GM12892 (cell line): Measurements from ENCODE around the gene TRPM5.

Source experiments
- DNase-seq: peaks from one replicate; pipeline ENCODE4 v3.0.0; 2011; ENCODE audit not compliant: insufficient read length
- FAIRE-seq: peaks from 2 replicates; lab custom pipeline; 2011; peaks lifted over from hg19 to GRCh38; lab: Jason Lieb, UNC
- POLR2A ChIP-seq: IDR thresholded peaks from 2 replicates; pipeline ENCODE4 v1.6.1; 2011; ENCODE audit warnings: low read depth, low read length, control low read depth
- POLR2AphosphoS5 ChIP-seq: IDR thresholded peaks from 2 replicates; pipeline ENCODE4 v1.6.1; 2011; ENCODE audit warnings: low read depth, low read length, control low read depth
- TAF1 ChIP-seq: IDR thresholded peaks from 2 replicates; pipeline ENCODE4 v1.6.1; 2011; ENCODE audit warnings: low read depth, mild to moderate bottlenecking, control low read depth, low read length, borderline replicate concordance

Gene TRPM5

DNA sequence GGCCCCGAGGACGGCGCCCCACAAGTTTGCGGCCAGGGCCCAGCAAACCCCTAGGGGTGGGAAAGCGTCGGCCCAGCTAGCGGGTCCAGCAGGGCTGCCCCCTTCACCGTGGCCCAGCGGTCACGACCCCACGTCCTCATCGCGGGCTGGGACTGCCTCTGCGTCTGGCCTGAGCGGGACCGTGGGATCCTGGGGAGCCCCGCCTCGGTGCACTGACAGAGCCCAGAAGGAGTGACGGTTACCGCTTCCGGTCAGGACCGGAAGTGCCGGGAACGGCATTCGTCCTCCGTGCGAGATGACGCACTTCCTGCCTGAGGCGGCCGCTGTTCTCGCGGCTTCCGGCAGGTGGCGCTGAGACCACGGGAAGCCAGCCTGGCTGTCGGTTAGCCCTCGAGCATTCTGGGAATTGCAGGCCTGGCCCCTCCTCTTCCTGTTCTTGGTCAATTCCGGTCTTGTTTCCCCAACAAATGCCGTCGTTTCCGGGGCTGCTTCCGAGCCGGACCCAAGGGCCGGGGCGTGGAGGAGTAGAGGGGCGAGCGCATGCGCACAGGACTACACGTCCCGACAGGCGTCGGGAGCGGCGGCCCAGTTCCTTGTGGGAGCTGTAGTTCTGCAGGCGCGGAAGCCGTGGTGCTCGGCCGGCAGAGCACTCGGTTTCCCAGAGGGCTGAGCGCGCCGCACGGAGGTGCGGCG is 44.1 kb downstream of the TRPM5 start, which contains the start of gene TSSC4:
Gene TSSC4 (plus strand): TSS at position 682 of the 693 bp plus-strand sequence. CDS start 1,884 bp downstream, outside the sequence.
- TF ChIP-seq TAF1 (peak; percentile 78), POLR2A (peak; percentile 90), POLR2AphosphoS5 (peak; percentile 90)
- FAIRE-seq (peak; percentile 100), DNase-seq (peak; percentile 100)

DNA sequence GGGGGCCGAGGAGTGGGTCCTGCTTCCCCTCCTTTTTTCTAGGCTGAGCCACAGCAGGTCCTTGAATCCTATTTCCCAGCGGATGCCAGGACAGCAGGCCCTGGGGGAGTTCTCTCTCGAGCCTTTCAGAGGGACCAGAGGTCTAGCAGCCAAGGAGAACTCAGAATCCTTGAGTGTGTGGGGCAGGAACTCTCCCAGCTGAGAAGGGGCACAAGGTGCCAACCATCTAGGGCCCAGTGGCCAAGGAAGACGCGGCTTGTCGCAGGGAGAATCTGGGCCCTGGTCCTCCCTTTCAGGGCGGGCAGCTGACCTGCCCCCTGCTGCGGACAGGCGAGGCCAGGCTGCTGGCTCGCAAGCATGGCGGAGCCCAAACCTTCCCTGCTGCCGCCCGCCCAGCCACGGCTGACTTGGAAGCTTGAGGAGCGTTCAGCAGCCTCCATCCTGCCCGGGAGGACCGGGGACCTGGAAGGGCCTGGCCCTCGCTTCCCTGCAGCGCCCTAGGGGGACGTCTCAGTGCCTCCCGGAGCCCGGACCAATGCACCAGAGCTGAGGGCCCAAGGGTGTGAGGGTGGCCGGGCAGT is 44.7 kb downstream of the TRPM5 start:
- FAIRE-seq (peak; percentile 65), DNase-seq (no peak)
- no peak for TF ChIP-seq TAF1
- TF ChIP-seq POLR2AphosphoS5 = no peak
- TF ChIP-seq POLR2A = no peak

- no peak for TF ChIP-seq POLR2A
- TF ChIP-seq POLR2AphosphoS5 = no peak
- no peak for TF ChIP-seq TAF1
- FAIRE-seq (no peak), DNase-seq (no peak)
Measured at GRCh38 chr11:2398664-2399355, 45.5 kb downstream of the TRPM5 start.

DNA sequence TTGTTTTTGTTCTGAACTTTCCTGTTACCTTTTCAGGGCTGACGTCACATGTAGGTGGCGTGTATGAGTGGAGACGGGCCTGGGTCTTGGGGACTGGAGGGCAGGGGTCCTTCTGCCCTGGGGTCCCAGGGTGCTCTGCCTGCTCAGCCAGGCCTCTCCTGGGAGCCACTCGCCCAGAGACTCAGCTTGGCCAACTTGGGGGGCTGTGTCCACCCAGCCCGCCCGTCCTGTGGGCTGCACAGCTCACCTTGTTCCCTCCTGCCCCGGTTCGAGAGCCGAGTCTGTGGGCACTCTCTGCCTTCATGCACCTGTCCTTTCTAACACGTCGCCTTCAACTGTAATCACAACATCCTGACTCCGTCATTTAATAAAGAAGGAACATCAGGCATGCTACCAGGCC is 47.3 kb downstream of the TRPM5 start:
- no peak for TF ChIP-seq TAF1
- TF ChIP-seq POLR2AphosphoS5 = no peak
- no peak for TF ChIP-seq POLR2A
- DNase-seq = no peak
- no peak for FAIRE-seq

DNA sequence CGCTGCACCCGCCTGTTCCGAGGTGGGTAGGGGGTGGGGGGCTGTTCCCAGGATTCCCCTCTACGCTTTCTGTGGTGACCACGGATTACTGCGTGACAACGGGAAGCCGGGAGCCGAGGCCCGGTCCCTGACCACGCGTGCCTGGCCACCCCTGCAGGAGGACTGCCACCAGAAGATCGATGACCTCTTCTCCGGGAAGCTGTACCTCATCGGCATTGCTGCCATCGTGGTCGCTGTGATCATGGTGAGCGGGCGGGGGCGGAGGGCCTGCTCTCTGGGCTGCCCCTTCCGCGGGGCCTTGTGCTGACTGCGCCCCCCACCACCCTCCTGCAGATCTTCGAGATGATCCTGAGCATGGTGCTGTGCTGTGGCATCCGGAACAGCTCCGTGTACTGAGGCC is 47.8 kb downstream of the TRPM5 start:
- TF ChIP-seq TAF1 (no peak), POLR2AphosphoS5 (no peak), POLR2A (no peak)
- no peak for FAIRE-seq
- no peak for DNase-seq

GRCh38 chr11:2395856-2396255 is 48.5 kb downstream of the TRPM5 start:
- no peak for DNase-seq
- TF ChIP-seq TAF1 (no peak), POLR2A (no peak), POLR2AphosphoS5 (no peak)
- FAIRE-seq = no peak

DNA sequence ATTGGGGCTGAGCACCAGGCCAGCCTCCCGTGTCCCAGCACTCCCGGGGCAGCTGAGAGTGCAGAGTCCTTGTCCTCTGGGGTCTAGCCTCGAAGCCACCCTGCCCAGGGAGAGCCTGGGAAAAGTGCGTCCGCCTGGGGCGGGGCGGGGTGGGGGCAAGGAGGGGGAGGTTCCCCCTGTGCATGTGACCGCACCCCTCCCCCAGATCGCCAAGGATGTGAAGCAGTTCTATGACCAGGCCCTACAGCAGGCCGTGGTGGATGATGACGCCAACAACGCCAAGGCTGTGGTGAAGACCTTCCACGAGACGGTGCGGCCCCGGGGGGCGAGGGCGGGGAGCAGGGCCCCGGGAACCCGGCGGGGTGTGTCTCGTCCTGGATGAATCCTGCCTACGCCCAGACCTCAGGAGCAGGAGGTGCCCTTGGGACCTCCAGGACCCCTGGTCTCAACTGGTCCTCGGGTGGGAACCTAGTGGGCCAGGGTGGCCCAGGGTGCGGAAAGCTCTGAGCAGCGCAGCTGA is 49.0 kb downstream of the TRPM5 start:
- TF ChIP-seq POLR2A (no peak), TAF1 (no peak), POLR2AphosphoS5 (no peak)
- no peak for FAIRE-seq
- no peak for DNase-seq

DNA sequence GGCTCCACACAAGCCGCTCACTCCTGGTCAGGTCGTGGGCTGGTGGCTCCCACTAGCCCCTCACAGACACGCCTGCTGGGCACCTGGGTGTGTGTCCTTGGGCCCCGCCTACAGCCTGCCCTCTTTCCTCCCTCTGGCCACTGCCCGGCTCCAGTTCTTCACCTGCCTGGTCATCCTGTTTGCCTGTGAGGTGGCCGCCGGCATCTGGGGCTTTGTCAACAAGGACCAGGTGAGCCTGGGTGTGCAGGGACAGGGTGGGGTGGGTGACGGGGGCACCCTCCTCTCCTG is 49.6 kb downstream of the TRPM5 start:
- FAIRE-seq (no peak), DNase-seq (no peak)
- TF ChIP-seq TAF1 (no peak), POLR2AphosphoS5 (no peak)
